T-helper 2 cell treated with Interferon-gamma antibody and Interleukin-4, amounts not matched to agents 100 ng/mL and 5 ng/mL, for 36 hours (primary cell): ENCODE measurements around the gene TDRD9. TPM values are rescaled to one million over a fixed set of nuclear protein-coding genes. Genes with fewer than 3 reads are reported as not detected.

Experiments used
- intact Hi-C: fragments of 100-400 bp; cut with micrococcal nuclease; formaldehyde crosslinking; loops from one replicate; pipeline ENCODE4 v1.15.1; 2023
- total RNA-seq: library from RNA; stranded (reverse); gene quantifications from 2 replicates; pipeline ENCODE4 v1.2.3, GENCODE V29; 2022

The TDRD9 gene
- total RNA-seq, 1 donor from 2014 or later, result not detected

DNA sequence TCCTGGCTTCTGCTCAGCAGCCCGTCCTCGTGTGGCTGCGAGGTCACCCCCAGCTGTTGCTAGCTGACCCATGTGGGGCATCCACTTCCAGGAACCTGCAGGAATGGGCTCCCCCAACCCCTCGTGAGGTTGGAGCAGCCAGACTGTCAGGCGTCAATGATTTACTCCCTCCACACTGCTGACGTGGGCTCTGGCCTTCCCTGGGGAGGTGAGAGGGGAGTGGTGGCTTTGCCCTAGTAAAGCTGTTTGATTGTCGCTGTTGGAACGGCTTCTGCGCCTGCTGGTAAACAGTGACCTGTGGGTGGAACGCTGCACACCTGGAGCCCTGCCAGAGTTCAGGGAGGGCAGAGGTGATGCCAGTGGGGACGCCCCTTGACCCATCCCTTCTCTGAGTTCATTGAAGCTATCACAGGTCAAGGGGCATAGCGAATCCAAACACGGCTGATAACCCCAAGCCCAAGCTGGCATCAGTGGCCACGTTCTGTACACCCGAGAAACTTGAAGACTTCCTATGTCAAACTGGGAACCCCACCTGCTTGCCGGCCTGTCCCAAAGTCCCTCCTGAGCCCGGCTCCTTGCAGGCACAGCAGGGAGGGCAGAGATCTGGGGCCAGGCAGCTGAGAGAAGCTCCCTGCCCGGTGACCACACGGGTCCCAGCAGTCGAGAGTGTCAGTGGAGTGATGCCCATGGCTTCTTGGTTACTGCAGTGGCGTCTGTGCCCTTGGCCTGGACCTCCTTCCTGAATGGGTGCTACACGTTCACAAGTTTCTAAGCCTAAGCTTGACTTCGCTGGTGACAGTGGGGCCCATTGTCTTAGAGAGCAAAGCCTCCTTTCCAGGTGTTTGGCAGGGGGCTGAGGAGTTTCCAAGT, 160.0 kb downstream of the TDRD9 start:
- intact Hi-C loops, result no loop called here

DNA sequence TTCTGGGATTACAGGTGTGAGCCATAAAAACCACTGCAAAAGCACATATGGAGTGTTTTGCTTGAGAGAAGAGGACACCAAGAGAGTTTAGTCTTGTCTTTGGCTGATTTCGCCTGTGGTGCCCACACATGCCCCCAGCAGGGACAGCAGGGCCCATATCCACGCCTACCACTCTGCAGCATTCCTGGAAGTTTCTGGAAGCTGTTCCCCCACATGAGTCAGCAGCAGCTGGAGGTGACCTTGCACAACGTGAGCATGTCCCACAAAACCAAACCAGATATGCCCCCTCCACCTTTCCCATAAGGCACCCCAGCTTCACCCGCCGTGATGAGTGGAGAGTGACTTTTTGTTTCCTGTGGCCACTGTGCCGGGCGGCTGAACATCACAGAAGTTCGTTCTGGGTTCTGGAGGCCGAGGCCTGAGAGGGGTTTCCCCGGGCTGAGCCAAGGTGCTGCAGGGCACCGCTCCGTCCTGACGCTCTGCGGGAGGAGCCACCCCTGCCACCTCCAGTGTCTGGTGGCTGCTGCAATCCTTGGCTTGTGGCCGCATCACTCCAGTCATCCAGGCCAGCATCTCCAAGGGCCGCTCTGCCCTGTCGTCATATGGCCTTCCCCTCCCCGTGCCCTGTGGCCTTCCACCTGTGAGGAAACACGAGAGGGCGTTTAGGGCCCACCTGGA, 162.0 kb downstream of the TDRD9 start:
- intact Hi-C loops, result no loop called here

DNA sequence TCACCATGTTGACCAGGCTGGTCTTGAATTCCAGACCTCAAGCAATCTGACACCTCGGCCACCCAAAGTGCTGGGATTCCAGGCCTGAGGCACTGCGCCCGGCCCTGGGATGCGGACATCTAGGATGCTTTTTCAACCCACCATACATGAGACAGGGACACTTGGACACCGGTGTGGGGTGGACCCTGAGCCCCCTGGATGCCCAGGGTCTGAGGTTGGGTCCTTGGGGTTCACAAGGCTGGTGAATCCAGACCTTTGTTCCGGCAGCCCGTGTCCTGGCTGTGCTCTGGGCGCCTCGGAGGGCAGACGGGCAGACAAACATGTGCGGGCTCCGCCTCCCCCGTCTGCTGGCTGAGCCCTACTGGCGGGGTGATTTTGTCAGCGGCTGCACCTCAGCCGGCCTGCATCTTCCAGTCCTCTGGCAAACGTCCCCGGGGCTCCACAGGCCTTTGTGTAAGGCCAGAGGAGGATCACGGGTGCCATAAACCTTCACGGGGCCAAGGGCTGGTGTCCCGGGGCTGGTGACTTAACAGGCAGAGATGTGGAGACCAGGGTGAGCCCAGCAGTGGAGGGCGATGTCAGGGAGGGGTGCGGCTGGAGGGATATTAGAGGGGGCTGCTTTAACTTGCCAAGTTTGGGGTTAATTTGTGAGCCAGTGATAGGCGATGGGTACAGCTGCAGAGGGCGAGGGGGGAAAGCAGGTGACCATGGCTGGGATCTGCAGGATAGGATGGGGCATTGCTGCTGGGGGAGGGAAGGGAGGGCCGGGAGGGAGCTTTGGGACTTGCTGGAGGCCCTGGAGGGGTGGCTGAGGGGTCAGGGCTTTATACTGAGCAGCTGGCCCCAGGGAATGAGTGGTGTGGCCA, 163.0 kb downstream of the TDRD9 start:
- intact Hi-C loops, result no loop called here

DNA sequence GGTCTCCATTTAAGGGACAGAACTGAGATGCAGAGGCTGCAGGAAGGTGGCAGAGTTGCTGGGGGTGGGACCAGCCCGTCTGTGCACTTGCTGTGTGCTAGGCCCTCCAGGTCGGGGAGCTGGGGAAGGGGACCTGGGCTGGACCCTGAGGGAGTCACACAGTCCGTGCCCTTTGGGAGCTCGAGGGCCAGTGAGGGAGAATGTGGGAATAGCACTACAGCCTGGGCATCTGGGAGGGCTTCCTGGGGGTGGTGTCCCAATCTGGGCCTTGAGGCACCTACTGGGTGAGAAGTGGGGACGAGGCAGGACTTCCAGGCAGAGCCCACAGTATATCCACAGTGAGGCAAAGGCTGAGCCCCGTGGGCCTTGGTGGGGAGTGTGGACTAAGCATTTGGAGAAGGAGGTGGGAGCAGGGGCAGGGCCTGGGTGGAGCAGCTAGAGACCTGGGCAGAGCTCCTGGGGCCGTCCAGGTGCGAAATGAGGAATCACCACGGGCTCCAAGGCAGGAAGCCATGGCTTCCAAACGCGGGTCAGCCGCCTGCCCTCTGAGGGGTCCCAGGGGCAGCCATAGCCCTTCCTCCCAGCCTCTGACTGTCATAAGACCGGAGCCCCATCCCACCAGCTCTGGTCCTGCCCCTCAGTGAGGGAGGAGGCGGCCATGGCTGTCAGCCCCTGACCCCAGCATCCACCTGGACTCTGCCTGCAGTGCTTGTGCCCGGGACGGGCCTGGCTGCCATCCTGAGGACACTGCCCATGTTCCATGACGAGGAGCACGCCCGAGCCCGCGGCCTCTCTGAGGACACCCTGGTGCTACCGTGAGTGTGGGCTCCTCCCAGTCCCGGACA, 163.9 kb downstream of the TDRD9 start:
- intact Hi-C loops, result no loop called here

DNA sequence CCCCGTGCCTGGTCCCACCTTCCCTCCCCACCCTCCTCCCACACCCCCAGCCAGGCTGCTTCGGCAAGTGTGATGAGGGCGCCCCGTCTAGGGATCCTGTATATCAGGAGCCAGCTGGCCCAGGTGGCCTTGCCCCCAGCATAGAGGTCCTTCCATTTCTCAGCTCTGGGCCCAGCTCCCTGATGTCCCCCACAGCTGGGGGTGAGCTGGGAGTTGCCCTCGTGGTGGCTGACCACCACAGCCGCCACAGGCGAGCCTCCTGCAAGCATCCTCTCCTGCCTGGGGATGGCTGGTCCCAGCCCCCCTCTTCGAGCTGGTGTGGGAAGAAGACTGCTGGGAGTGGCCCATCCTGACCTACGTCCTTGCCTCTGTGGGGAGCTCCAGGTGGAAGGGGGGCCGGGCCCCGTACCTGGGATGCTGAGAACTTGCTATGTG, 164.7 kb downstream of the TDRD9 start:
- intact Hi-C loops, result no loop called here

DNA sequence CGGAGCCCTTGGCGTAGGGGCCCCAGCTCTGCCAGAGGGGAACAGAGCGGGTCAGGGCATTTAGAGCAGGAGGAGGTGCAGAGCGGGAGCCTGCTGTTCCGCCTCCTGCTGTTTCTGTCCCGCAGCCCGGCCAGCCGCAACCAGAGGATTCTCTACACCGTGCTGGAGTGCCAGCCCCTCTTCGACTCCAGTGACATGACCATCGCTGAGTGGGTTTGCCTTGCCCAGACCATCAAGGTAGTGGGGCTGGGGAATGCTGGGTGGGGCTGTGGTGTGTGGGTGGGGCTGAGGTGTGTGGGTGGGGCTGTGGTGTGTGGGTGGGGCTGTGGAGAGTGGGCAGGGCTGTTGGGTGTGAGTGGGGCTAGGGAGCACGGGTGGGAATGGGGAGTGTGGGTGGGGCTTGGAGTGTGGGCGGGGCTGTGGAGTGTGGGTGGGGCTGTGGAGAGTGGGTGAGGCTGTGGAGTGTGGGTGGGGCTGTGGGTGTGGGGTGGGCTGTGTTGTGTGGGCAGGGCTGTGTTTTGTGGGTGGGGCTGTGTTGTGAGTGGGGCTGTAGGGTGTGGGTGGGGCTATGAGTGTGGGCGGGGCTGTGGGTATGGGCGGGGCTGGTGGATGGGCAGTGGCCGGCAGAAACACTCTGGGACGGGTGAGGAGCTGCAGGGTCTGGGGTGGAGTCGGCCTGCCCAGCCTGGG, 165.3 kb downstream of the TDRD9 start:
- intact Hi-C loops, result loop anchor here (1.0 kb wide), 1 partner anchor 15 kb away; no protein-coding TSS in a partner anchor

DNA sequence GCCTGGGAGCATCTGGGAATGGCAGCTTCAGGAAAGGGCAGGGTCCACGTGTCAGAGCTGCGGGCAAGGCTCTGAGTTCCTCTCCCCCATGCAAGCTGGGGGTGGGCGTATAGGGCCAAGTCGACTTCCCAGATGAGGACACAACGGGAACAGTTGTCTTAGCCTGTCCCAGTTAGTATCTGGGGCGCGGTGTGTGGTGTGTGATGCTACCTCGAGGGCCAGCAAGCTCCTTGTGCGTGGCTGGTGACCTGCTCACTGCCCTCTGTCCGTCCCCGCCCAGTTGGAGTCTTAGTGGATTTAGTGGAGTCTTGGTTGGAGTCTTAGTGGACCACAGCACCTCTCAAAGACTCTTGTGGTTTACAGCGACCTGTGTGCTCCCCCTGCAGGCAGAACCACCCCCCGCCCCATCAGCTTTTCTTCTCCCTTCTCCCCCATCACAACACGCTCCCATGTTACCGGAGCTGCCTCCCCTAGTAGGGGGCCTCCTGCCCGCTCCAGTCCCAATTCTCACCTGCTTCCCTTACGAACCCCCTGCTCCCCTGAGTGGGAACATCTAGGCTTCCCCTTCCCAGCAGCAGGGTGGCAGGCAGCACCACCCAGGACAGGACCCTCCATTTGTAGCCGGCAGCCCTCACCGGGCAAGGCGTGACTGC, 165.9 kb downstream of the TDRD9 start:
- intact Hi-C loops, result loop anchor here (1.0 kb wide), 1 partner anchor 16 kb away; no protein-coding TSS in a partner anchor

DNA sequence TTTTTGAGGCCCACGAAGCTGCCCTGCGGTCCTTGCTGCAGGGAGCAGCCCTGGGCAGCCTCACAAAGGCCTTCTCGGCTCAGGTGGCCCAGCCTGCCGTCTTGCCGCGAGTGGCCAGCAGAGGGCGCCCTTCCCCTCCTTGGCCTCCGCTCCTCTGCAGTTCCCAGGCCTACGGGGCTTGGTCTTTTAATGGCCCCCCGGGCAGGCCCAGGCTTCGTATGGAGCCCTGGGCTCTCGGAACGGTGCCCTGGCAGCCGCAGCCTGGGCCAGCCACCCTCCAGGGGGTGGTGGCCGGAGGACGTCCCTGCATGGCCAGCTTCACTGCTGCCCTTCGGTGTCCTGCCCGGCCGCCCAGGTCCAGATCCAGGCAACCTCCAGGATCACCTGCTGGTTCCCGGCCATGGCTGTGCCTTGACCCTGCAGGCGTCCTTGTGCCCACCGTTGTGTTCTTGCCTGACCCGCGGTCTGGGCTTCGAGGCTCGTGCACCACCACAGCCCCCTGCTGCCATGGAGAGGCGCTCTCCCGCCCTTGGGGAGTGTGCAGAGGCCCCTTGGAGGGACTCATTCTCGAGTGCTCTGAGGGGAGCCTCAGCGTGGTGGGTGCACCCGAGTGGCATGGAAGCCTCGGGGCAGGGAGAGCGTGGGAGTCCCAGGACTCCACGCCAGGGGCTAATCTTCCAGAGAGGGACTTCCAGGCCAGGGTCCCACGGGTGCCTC, 166.6 kb downstream of the TDRD9 start:
- intact Hi-C loops, result loop anchor here (1.0 kb wide), 1 partner anchor 17 kb away; no protein-coding TSS in a partner anchor

DNA sequence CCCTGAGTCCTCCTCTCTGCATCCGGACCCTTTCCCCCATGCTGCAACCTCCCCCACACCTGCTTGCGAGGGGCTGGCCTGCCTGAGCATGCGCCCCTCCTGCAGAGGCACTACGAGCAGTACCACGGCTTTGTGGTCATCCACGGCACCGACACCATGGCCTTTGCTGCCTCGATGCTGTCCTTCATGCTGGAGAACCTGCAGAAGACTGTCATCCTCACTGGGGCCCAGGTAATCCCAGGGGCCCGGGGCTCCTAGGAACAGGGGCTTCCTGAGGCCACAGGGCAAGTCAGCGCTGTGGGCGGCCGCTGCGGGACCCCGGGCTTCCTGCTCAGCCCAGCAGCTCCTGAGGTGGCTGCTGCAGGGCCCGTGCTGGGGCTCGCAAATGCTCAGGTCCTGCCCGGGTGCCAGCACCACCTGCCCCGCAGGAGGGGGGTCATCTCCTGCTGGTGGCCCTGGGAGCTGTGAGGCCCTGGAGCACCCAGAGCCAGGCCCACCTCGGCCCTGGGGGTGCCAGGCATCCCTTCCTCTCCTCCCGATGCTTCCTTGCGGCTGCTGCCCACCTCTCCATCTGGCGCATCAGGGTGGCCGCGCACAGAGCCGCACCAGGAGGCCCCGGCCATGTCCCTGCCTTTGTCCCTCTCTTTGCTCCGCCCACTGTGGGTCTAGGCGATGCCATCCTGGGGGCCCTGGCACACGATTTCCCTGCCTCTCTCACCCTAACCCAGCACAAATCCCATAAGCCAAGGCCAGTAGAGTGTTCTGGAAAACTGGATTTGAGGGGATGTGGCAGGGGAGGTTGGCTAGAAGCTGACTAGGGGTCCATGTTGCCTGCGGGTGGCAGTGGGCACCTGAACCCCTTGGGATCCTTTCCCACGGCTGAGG, 167.4 kb downstream of the TDRD9 start:
- intact Hi-C loops, result no loop called here

DNA sequence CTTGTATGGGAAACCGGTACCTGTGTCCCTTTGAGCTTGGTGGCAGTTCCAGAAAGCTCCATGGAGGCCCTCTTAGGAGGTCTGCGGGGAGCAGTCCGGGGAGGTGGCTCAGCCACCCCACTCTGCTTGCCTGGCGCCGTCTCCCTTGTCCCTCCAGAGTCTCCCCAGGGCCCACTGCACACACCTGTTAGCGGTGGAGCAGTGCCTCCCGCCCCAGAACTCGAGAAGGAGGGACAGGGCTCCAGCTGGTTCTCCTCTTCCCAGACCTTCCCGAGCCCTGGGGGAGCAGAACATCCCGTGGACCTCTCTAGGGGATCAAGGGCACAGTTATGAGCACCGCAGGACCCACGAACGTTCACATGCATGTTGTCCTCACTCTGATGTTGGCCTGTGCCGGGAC, 168.1 kb downstream of the TDRD9 start:
- intact Hi-C loops, result no loop called here

DNA sequence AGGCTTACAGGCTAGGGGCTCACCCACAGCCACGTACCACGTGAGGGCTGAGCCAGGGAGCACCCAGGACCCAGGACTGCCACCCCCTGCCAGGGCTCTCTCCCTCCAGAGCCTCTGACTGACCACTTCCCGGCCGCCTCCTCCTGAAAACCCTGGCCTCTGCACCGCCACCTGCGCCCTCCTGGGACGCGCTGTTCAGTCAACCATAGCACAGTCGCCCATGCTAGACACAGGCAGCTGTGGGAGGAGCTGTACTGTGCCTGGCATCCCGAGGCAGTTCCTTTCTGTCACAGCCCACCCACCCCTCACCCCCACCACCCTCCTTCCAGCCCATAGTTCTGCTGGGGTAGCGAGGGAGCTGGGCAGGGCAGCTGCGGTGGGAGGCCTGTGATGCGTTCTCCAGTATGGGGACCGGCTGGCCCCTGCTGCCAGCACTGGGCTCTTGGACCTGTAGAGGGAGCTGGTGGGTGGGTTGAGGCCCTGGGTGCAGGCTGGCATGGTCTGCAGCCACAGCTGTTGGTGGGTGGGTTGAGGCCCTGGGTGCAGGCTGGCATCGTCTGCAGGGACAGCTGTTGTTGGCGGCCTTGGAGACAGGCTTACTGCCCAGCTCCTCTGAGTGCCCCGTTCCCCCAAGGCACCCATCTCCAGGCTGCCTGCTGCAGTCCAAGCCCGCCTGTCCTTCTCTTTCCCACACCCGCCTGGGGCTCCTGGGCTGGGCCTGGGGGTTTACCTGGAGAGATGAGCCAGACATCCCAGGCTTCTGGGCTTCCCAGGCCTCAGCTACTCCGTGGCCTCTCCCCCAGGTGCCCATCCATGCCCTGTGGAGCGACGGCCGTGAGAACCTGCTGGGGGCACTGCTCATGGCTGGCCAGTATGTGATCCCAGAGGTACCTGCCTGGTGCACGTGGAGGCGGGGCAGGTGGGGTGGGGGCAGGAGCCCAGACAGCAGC, 168.8 kb downstream of the TDRD9 start:
- intact Hi-C loops, result no loop called here

DNA sequence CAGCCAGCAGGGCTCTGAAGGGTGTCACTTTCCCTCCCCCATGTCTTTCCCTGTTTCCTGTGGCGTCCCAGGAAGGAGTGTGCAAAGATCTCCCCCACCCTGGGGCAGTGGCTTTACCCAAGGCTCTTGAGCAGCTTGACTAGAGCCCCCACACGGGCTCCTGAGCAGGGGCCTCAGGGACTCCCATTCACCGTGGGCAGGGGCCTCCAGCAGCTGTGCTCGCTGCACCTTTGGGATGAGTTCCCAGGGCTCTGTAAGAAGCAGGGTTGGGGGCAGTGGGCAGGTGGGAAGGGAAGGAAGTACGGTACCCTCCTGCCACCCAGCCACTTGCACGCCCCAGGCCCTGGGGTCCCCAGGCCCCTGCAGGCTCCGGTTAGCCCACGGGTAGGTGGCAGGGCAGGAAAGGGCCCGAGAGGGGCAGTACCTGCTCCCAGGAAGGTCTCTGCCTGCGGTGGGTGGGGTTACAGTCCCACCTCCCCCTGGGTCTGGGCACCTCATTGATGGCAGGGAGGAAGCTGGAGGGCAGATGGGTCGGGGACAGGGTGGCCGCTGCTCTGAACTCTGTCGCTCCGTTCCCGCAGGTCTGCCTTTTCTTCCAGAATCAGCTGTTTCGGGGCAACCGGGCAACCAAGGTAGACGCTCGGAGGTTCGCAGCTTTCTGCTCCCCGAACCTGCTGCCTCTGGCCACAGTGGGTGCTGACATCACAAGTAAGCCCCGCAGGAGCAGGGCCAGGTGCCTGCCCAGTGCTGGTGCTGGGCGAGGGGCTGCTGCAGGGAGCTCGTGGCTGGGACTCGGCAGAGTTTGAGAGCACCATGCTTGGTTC, 170.2 kb downstream of the TDRD9 start:
- intact Hi-C loops, result no loop called here

DNA sequence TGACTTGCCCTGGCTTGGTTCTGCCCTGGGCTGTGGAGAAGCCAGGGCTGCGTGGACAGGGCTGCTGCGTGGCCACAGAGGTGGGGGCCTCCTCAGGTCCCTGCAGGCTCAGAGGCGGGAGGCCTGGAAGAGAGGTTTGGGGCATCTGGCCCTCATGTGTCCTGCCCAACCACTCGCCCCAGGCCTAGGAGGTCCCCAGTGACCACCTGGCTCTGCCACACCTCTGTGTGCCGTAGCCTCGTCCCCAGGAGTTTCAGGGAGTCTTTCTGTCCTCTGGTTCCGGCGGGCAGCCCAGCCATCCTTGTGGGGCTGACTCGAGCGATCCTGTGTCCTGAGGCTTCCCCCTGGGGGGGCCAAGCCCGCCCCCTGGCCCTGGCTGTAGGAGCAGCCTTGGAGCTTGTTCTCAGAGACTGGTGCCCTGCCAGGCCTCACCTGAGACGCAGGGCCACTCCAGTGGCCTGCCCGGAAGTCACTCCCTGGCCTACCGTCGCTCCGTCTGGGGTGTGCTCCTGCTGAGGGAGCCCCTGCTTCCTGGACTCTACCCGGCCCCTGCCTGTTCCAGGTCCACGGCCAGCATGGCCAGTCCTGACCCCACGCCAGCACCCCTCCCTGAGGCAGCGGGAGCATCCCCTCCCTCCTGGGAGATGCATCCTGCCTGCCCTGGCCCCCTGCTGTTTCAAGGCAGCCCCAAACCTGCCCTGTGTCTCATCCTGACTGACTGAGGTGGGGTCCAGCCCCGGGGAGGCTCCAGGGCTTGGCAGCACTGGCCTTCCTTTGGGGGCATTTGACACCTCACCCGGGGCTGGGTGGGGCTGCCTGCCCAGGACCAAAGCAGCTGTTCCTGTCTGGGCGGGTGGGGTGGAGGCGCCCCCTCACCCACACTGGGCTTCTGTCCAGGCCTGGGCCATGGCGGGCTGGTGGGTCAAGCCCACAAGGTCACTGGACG, 171.1 kb downstream of the TDRD9 start:
- intact Hi-C loops, result no loop called here

DNA sequence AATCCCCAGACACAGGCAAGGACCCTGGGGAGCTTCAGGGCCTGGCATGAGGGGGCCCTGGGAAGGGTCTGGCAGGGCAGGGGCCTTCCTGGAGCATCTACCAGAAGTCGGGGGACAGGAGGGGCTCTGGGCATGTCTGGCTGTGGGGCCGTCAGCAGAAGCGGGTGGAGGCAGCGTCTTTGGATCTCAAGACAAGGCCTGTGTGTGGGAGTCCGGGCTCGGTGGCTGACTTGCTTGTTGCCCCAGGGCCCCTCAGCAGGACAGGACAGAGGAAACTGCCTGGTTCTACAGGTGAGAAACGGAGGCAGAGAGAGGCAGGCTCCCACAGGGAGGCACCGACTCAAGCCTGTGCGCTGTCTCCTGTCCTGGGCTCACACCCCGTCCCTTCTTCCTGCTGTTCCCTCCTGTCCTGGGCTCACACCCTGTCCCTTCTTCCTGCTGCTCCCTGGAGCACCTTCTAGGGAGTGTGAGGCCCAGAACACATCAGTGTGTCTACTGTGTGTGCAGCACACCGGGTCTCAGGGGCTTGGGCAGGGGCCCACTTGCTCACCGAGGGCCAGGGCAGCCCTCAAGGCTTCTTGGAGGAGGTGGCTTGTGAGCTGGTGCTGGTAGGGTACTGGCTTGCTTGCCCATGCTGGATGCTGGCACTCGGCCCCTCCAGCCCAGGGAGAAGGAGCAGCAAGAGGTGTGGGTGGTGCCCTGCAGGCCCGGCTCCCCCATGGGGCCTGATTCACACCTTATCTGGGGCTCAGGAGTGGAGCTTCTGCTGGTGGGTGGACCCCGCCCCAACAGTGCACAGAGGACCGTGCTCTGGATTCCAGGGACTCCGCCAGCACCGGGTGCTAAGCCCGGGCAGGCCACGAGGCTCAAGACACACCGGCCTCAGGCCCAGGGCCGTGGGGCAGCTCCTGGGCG, 172.2 kb downstream of the TDRD9 start:
- intact Hi-C loops, result no loop called here
